Spleen (tissue), 11 donors: Measurements from ENCODE around the gene FILIP1L. TPM values are rescaled to one million over a fixed set of nuclear protein-coding genes. Genes with fewer than 3 reads are reported as not detected.

Experiments used
- DNase-seq: peaks from one replicate; pipeline ENCODE4 v3.0.0-alpha.2; 2020
- H3K27ac ChIP-seq, 8 donors: fragments of 200-600 bp; sonication (generic) in 7 of 8; 1 replicate in 4 of 8; 2 replicates in 4 of 8; pipeline versions ENCODE4 v1.5.0 to v1.8.0; 2016 to 2021; ENCODE audit warnings: inconsistent platforms in 4 of 8, mild to moderate bottlenecking in 4 of 8, moderate library complexity in 1 of 8
- H3K27me3 ChIP-seq, 7 donors: fragments of 200-600 bp; sonication (generic) in 6 of 7; replicated peaks in 1 of 7; 1 replicate in 4 of 7; 2 replicates in 3 of 7; pipeline versions ENCODE4 v1.5.0 to v1.8.0; 2016 to 2021; ENCODE audit warnings: inconsistent platforms in 3 of 7, mild to moderate bottlenecking in 1 of 7
- H3K36me3 ChIP-seq, 6 donors: fragments of 200-600 bp; sonication (generic) in 5 of 6; 1 replicate in 4 of 6; 2 replicates in 2 of 6; pipeline versions ENCODE4 v1.5.0 to v1.8.0; 2016 to 2021; ENCODE audit warnings: inconsistent platforms in 2 of 6
- H3K4me1 ChIP-seq, 6 donors: fragments of 200-600 bp; sonication (generic) in 5 of 6; 1 replicate in 3 of 6; 2 replicates in 3 of 6; pipeline versions ENCODE4 v1.5.0 to v1.8.0; 2016 to 2021; ENCODE audit warnings: inconsistent platforms in 3 of 6
- H3K4me3 ChIP-seq, 8 donors: fragments of 200-600 bp; sonication (generic) in 7 of 8; 1 replicate in 4 of 8; 2 replicates in 4 of 8; pipeline versions ENCODE4 v1.5.0 to v1.8.0; 2016 to 2021; ENCODE audit warnings: inconsistent platforms in 4 of 8, mild to moderate bottlenecking in 4 of 8, moderate library complexity in 2 of 8
- H3K9me3 ChIP-seq, 8 donors: fragments of 200-600 bp; sonication (generic) in 7 of 8; 1 replicate in 4 of 8; 2 replicates in 4 of 8; pipeline versions ENCODE4 v1.5.0 to v1.8.0; 2016 to 2021; ENCODE audit warnings: inconsistent platforms in 4 of 8
- POLR2A ChIP-seq, 3 donors: fragments of 450-650 bp; IDR thresholded peaks; one replicate each; pipeline ENCODE4 v1.5.1; 2017; ENCODE audit warnings: antibody characterized with exemption in 3 of 3, mild to moderate bottlenecking in 1 of 3
- POLR2AphosphoS5 ChIP-seq, 3 donors: sonication (generic); formaldehyde crosslinking; IDR thresholded peaks; one replicate each; pipeline ENCODE4 v1.5.1; 2017; ENCODE audit warnings: antibody characterized with exemption in 3 of 3
- WGBS, 5 donors: extraction: QIAGEN DNeasy Blood & Tissue Kit in 3 of 5; methylation state at CpG; one replicate each; pipeline versions ENCODE4 v1.1.5 to v1.1.7; 2013 to 2018; 5-methylcytosine and 5-hydroxymethylcytosine counted together
- intact Hi-C: fragments of 100-400 bp; cut with DNase I; formaldehyde crosslinking; loops from one replicate; pipeline ENCODE4 v1.15.0; 2023; ENCODE audit warnings: low total_unique reads
- polyA plus RNA-seq, 3 donors: library from polyadenylated mRNA; stranded (reverse); fragments of 200-250 nt; gene quantifications; one replicate each; pipeline ENCODE4 v1.2.1, GENCODE V29; 2013
- total RNA-seq, 7 donors: library from RNA; depleted of rRNA in 3 of 7; stranded (reverse); fragments of >200 nt in 3 of 7; fragmentation: NEBNext Ultra II Directional in 4 of 7; extraction: Animal tissue kit (Norgen Biotek cat#: 25700) in 4 of 7; gene quantifications; one replicate each; pipeline versions ENCODE4 v1.1.0 to v1.2.1, GENCODE V29; 2016 to 2021
- TF ChIP-seq, protein P1 (sequence below), 11 experiments: fragments of 200-600 bp in 7 of 11; fragments of 450-650 bp in 4 of 11; sonication (generic) in 4 of 11; IDR thresholded peaks in 8 of 11; conservative IDR thresholded peaks in 3 of 11; 1 replicate in 7 of 11; 2 replicates in 4 of 11; pipeline versions ENCODE4 v1.4.0 to v1.8.0; 2016 to 2021; ENCODE audit warnings: antibody characterized with exemption in 11 of 11, inconsistent platforms in 4 of 11, mild to moderate bottlenecking in 1 of 11
- donor health status: healthy with polysubstance abuse.
- donor health status: DM: no; HTN: no; CAD: no; lungs with moderate emphysema.
- donor health status: DM: no; HTN: no; CAD: no.
- donor health status: Bipolar disorder and iron deficiency.
- donor health status: healthy.
- donor health status: DM: no; HTN: no; CAD: no.
- donor health status: DM: yes; HTN: yes; CAD: no.

The FILIP1L gene
- total and polyA plus RNA-seq, 10 donors: 11.1 to 47.7 (median 30.9) TPM

DNA sequence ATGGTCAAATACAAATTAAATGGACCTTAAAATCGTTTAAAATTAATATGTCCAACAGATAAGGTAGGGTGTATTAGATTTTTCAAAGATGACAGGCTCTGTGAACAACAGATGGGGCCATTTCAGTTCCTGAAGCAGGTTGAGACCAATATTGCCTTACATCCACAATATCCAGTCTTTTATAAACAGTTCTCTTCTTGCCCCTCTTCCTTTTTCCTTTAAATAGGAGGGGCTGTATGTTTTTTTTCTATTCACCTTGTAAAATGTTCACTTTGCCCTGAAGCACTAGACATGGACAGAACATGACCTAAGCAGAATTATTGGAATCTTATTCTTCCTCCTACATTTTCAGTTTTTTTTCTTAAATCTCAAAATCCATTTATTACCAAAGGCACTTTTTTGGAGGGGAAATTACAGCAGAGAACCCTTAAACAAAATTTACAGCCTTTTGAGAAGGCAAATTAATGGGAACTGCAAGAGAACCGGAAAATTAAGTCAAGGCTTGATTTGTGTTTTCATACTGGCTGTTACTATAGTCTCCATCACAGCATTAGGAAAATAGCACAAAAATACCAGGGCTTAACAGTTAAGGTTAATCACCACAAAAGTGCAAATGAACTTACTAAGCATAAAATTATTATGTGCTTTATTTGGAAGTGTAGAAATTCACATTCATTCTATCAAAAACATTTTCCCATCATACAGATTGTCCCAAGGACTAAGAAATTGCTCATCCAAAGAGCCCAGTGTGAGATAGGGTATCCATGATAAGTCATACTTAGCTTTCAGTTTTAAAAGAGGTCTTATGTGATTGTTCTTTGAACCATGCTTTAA lies 240.8 kb downstream of the FILIP1L start:
- 37 to 54% (median 40%) methylated on average over 2 of the region's 2 CpGs for WGBS, 5 donors
- Histone ChIP-seq H3K4me3 (peak overlapping the region in 5 of 8 donors; percentile 4 to 73 (median 49)), H3K36me3 (no peaks in the 10 kb centered on the region), H3K27me3 (peaks cover 0 to 13% (median 0%) of the 10 kb centered on the region in 7 donors), H3K9me3 (no peaks in the 10 kb centered on the region), H3K27ac (peak overlapping the region in 7 of 8 donors; percentile 43 to 88 (median 84)), H3K4me1 (peaks cover 0 to 36% (median 21%) of the 10 kb centered on the region in 6 donors)
- intact Hi-C loops: loop anchor here (10.0 kb wide), 1 partner anchor 171 kb away; no protein-coding TSS in a partner anchor
- no peak for DNase-seq
- TF ChIP-seq POLR2AphosphoS5 (IDR thresholded peaks at IDR 0.05): no peak
- TF ChIP-seq, protein P1, sequence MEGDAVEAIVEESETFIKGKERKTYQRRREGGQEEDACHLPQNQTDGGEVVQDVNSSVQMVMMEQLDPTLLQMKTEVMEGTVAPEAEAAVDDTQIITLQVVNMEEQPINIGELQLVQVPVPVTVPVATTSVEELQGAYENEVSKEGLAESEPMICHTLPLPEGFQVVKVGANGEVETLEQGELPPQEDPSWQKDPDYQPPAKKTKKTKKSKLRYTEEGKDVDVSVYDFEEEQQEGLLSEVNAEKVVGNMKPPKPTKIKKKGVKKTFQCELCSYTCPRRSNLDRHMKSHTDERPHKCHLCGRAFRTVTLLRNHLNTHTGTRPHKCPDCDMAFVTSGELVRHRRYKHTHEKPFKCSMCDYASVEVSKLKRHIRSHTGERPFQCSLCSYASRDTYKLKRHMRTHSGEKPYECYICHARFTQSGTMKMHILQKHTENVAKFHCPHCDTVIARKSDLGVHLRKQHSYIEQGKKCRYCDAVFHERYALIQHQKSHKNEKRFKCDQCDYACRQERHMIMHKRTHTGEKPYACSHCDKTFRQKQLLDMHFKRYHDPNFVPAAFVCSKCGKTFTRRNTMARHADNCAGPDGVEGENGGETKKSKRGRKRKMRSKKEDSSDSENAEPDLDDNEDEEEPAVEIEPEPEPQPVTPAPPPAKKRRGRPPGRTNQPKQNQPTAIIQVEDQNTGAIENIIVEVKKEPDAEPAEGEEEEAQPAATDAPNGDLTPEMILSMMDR (IDR thresholded peaks at IDR 0.05 in 8 of 11, conservative IDR thresholded peaks at IDR 0.05 in 3 of 11): no peak
- no peak for TF ChIP-seq POLR2A (IDR thresholded peaks at IDR 0.05)

DNA sequence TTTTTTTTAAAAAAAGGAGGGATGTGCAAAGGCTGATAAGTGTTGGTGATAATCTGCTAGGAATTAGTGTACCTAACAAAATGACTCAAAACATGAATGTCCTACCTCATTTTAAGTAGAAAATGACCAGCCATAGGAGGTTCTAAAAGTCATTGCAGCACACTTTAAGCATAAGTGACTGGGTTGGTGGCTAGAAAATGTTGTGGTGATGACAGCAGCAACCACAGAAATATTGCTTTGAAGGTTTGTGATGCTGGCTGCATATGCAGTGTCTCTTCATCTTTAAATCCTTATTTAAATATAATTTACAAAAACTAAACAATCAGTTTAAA lies 241.4 kb downstream of the FILIP1L start:
- H3K27me3 ChIP-seq: peaks cover 0 to 13% (median 0%) of the 10 kb centered on the region in 7 donors
- TF ChIP-seq POLR2AphosphoS5 (IDR thresholded peaks at IDR 0.05): no peak
- no peak for TF ChIP-seq POLR2A (IDR thresholded peaks at IDR 0.05)
- TF ChIP-seq, protein P1 (IDR thresholded peaks at IDR 0.05 in 8 of 11, conservative IDR thresholded peaks at IDR 0.05 in 3 of 11): no peak
- H3K27ac ChIP-seq: peak overlapping the region in 7 of 8 donors; percentile 43 to 88 (median 84)
- H3K36me3 ChIP-seq: no peaks in the 10 kb centered on the region
- H3K4me3 ChIP-seq: peak overlapping the region in 4 of 8 donors; percentile 45 to 73 (median 52)
- H3K9me3 ChIP-seq: no peaks in the 10 kb centered on the region
- peaks cover 0 to 39% (median 23%) of the 10 kb centered on the region in 6 donors for H3K4me1 ChIP-seq
- no peak for DNase-seq
- intact Hi-C loops: loop anchor here (10.0 kb wide), 1 partner anchor 172 kb away; no protein-coding TSS in a partner anchor

DNA sequence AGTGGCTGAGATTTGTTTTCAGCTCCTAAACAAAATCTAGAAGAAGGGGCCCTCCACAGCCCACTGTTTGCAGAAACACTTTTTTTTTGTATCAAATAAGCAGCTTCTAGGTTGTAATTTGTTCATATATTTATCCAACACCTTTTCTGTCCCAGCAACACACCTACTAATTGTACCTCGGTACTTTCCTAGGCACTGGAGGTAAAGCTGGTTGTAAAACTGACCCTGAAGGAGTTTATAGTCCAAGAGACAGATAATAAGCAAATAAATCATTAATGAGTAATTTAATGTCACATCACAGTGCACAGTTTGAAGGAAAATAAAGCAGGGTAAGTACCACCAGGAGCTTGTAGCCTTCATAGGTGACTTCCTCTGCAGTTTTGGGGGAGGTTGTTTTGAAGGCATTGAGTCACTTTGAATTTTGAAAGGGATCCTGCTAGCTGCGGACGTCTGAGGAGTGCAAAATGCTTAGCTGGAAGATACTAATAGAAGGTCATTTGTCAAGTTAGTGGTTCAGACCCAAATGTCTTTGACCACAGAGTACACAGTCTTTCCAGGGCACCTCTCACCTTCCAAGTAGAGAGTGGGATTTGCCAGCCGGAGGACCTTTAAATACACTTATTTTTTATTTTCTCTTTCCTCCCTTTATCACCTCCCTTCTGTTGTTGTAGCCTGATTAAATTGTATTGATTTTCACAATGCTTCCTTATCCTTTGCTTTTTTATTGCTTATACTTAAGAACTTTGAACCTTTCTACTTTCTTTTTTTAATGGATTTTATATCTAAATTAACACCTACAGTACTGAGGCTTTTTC lies 242.9 kb downstream of the FILIP1L start:
- Histone ChIP-seq H3K4me3 (peak overlapping the region in 1 of 8 donors; percentile 73), H3K27me3 (peaks cover 0 to 13% (median 0%) of the 10 kb centered on the region in 7 donors), H3K4me1 (peaks cover 0 to 40% (median 20%) of the 10 kb centered on the region in 6 donors), H3K36me3 (no peaks in the 10 kb centered on the region), H3K9me3 (no peaks in the 10 kb centered on the region), H3K27ac (peak overlapping the region in 6 of 8 donors; percentile 9 to 88 (median 85))
- DNase-seq: no peak
- 67 to 89% (median 84%) methylated on average over 4 of the region's 4 CpGs for WGBS, 5 donors
- intact Hi-C loops: loop anchor here (10.0 kb wide), 1 partner anchor 173 kb away; no protein-coding TSS in a partner anchor
- TF ChIP-seq POLR2AphosphoS5 (IDR thresholded peaks at IDR 0.05): no peak
- no peak for TF ChIP-seq POLR2A (IDR thresholded peaks at IDR 0.05)
- TF ChIP-seq, protein P1 (IDR thresholded peaks at IDR 0.05 in 8 of 11, conservative IDR thresholded peaks at IDR 0.05 in 3 of 11): no peak
